Panc1 (cell line): ENCODE data around the gene SKAP1.

ENCODE experiments used
- CTCF ChIP-seq: fragments of 450-650 bp; IDR thresholded peaks from 2 replicates; pipeline ENCODE4 v1.5.1; 2017; ENCODE audit warnings: mild to moderate bottlenecking
- POLR2AphosphoS5 ChIP-seq: IDR thresholded peaks from 2 replicates; pipeline ENCODE4 v1.6.1; 2012; ENCODE audit warnings: mild to moderate bottlenecking, low read depth, low read length, moderate library complexity

- no peak for TF ChIP-seq CTCF
- no peak for TF ChIP-seq POLR2AphosphoS5
Measured at GRCh38 chr17:48326310-48326709, 103.7 kb downstream of the SKAP1 start.
